ENCODE results near the gene ARPC1B. TPM values are rescaled to one million over a fixed set of nuclear protein-coding genes. Genes with fewer than 3 reads are reported as not detected.

Gene ARPC1B
- polyA plus RNA-seq, 1 of the 3 experiments (the other 2 are of a cell fraction) = 836 TPM

- no peak for TF ChIP-seq RXRA (IDR thresholded peaks at IDR 0.05; ENCODE audit: borderline replicate concordance, low read depth)
Observed at GRCh38 chr7:99387912-99388311, 13.4 kb downstream of the ARPC1B start (continued).

- DNase-seq = no peak
- Histone ChIP-seq H3K4me1 (ENCODE audit: control insufficient read depth in 1 of 2, insufficient read depth in 2 of 2, low read depth in 1 of 2, low read length in 1 of 2) (peaks cover 0 to 17% of the 10 kb centered on the region in 2 experiments; a peak in 1 of 4 replicates), H3K4me2 (no peak overlapping the region), H2AFZ (ENCODE audit: low read depth) (no peak overlapping the region), H3K9me2 (no peaks in the 10 kb centered on the region), H3K4me3 (ENCODE audit: low read depth in 2 of 2, low read length in 1 of 2) (no peak overlapping the region), H3K79me2 (ENCODE audit: insufficient read depth) (peaks cover 25% of the 10 kb centered on the region; the same call in 1 of the 2 replicates), H3K27ac (ENCODE audit: low read depth in 2 of 2, low read length in 1 of 2) (no peak overlapping the region), H3K36me3 (replicated peaks in 1 of 2; ENCODE audit: control insufficient read depth in 1 of 2, insufficient read depth in 2 of 2, low read length in 1 of 2) (peaks cover 48 to 84% of the 10 kb centered on the region in 2 experiments), H3F3A (replicated peaks; ENCODE audit: insufficient read depth) (peaks cover 54% of the 10 kb centered on the region), H4K20me1 (ENCODE audit: insufficient read depth) (peaks cover 24% of the 10 kb centered on the region), H3K27me3 (ENCODE audit: insufficient read depth) (no peaks in the 10 kb centered on the region), H3K9ac (no peak overlapping the region), H3K9me3 (no peaks in the 10 kb centered on the region)
- no peak for TF ChIP-seq SIN3A (IDR thresholded peaks at IDR 0.05; ENCODE audit: borderline replicate concordance, low read depth, low read length)
- no peak for TF ChIP-seq SMC3 (IDR thresholded peaks at IDR 0.05; ENCODE audit: low read depth, low read length)
- no peak for TF ChIP-seq GABPA (IDR thresholded peaks at IDR 0.05; ENCODE audit: low read depth)
- TF ChIP-seq TAF1 (IDR thresholded peaks at IDR 0.05; ENCODE audit: borderline replicate concordance, low read depth, low read length) = no peak
- no peak for TF ChIP-seq MXI1 (IDR thresholded peaks at IDR 0.05; ENCODE audit: low read depth, low read length)
- TF ChIP-seq, protein P1, sequence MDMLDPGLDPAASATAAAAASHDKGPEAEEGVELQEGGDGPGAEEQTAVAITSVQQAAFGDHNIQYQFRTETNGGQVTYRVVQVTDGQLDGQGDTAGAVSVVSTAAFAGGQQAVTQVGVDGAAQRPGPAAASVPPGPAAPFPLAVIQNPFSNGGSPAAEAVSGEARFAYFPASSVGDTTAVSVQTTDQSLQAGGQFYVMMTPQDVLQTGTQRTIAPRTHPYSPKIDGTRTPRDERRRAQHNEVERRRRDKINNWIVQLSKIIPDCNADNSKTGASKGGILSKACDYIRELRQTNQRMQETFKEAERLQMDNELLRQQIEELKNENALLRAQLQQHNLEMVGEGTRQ (IDR thresholded peaks at IDR 0.05; ENCODE audit: borderline replicate concordance, low read depth, low read length) = no peak
- TF ChIP-seq JUND (IDR thresholded peaks at IDR 0.05) = 0 out of 2 replicates have a peak, but pooled peaks have one; percentile 6
- TF ChIP-seq EP300 (IDR thresholded peaks at IDR 0.05; ENCODE audit: borderline replicate concordance in 1 of 2, low read depth in 1 of 2, low read length in 1 of 2) = no peak
- ChIA-PET POLR2A (no interaction called here), CTCF (no interaction called here)
- WGBS (ENCODE audit: low lambda C conversion rate) = 93% methylated on average over 11 of the region's 13 CpGs
Observed at GRCh38 chr7:99389772-99390171, 15.2 kb downstream of the ARPC1B start.

GRCh38 chr7:99390941-99391602, 16.5 kb downstream of the ARPC1B start:
- Histone ChIP-seq H3K9me3 (no peaks in the 10 kb centered on the region), H3K36me3 (replicated peaks in 1 of 2; ENCODE audit: control insufficient read depth in 1 of 2, insufficient read depth in 2 of 2, low read length in 1 of 2) (peaks cover 57 to 80% of the 10 kb centered on the region in 2 experiments), H3K4me3 (ENCODE audit: low read depth in 2 of 2, low read length in 1 of 2) (no peak overlapping the region), H3K4me2 (no peak overlapping the region), H3K27me3 (ENCODE audit: insufficient read depth) (no peaks in the 10 kb centered on the region), H3K27ac (ENCODE audit: low read depth in 2 of 2, low read length in 1 of 2) (no peak overlapping the region), H3F3A (replicated peaks; ENCODE audit: insufficient read depth) (peaks cover 67% of the 10 kb centered on the region), H2AFZ (ENCODE audit: low read depth) (no peak overlapping the region), H3K9ac (no peak overlapping the region), H3K4me1 (ENCODE audit: control insufficient read depth in 1 of 2, insufficient read depth in 2 of 2, low read depth in 1 of 2, low read length in 1 of 2) (peaks cover 0 to 17% of the 10 kb centered on the region in 2 experiments; a peak in 1 of 4 replicates), H3K79me2 (ENCODE audit: insufficient read depth) (peaks cover 18% of the 10 kb centered on the region; the same call in 1 of the 2 replicates), H4K20me1 (ENCODE audit: insufficient read depth) (peaks cover 31% of the 10 kb centered on the region), H3K9me2 (no peaks in the 10 kb centered on the region)
- DNase-seq = no peak
- ChIA-PET CTCF (interaction anchor here (0.6 to 1.2 kb wide), 2 partner anchors 39 to 178 kb away, joined by 3 to 5 read pairs; no protein-coding TSS in a partner anchor), POLR2A (interaction anchor here (0.6 to 1.0 kb wide), 2 partner anchors 13 to 18 kb away, joined by 3 read pairs; partner anchors contain the start of genes BUD31 and PDAP1)
- TF ChIP-seq RXRA (IDR thresholded peaks at IDR 0.05; ENCODE audit: borderline replicate concordance, low read depth) (no peak), FOXM1 (IDR thresholded peaks at IDR 0.05; ENCODE audit: low read depth) (no peak), TEAD4 (IDR thresholded peaks at IDR 0.05; ENCODE audit: borderline replicate concordance, insufficient read depth) (no peak), POLR2AphosphoS5 (IDR thresholded peaks at IDR 0.05; ENCODE audit: low read depth, low read length) (no peak), NFIC (IDR thresholded peaks at IDR 0.05; ENCODE audit: borderline replicate concordance) (no peak), FOSL2 (IDR thresholded peaks at IDR 0.05; ENCODE audit: borderline replicate concordance, low read depth) (no peak), NRF1 (IDR thresholded peaks at IDR 0.05; ENCODE audit: low read depth, low read length) (no peak), JUND (IDR thresholded peaks at IDR 0.05) (no peak), FOXJ3 (CRISPR knock-in tag; IDR thresholded peaks at IDR 0.05) (no peak), SIN3A (IDR thresholded peaks at IDR 0.05; ENCODE audit: borderline replicate concordance, low read depth, low read length) (no peak), RFX5 (IDR thresholded peaks at IDR 0.05; ENCODE audit: low read length) (no peak), YY1 (IDR thresholded peaks at IDR 0.05; ENCODE audit: low read depth) (no peak), EP300 (IDR thresholded peaks at IDR 0.05; ENCODE audit: borderline replicate concordance in 1 of 2, low read depth in 1 of 2, low read length in 1 of 2) (no peak), PBX3 (IDR thresholded peaks at IDR 0.05) (no peak), ELF1 (IDR thresholded peaks at IDR 0.05) (no peak)
- TF ChIP-seq, protein P2, sequence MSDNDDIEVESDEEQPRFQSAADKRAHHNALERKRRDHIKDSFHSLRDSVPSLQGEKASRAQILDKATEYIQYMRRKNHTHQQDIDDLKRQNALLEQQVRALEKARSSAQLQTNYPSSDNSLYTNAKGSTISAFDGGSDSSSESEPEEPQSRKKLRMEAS (IDR thresholded peaks at IDR 0.05; ENCODE audit: low read depth) = no peak
- TF ChIP-seq, protein P3, sequence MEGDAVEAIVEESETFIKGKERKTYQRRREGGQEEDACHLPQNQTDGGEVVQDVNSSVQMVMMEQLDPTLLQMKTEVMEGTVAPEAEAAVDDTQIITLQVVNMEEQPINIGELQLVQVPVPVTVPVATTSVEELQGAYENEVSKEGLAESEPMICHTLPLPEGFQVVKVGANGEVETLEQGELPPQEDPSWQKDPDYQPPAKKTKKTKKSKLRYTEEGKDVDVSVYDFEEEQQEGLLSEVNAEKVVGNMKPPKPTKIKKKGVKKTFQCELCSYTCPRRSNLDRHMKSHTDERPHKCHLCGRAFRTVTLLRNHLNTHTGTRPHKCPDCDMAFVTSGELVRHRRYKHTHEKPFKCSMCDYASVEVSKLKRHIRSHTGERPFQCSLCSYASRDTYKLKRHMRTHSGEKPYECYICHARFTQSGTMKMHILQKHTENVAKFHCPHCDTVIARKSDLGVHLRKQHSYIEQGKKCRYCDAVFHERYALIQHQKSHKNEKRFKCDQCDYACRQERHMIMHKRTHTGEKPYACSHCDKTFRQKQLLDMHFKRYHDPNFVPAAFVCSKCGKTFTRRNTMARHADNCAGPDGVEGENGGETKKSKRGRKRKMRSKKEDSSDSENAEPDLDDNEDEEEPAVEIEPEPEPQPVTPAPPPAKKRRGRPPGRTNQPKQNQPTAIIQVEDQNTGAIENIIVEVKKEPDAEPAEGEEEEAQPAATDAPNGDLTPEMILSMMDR (IDR thresholded peaks at IDR 0.05) = no peak
- WGBS (ENCODE audit: low lambda C conversion rate) = 92% methylated on average over 22 of the region's 23 CpGs

All from SK-N-SH (cell line).